Ureter (tissue), 1 donor: ENCODE results near the gene NTF4. TPM values are rescaled to one million over a fixed set of nuclear protein-coding genes. Genes with fewer than 3 reads are reported as not detected.
"Not testable (repeated sequence)": the region's sequence is repeated elsewhere in the genome, so short reads cannot be mapped to it uniquely, and the experiment has no call there.

Experiments
- DNase-seq: peaks from one replicate; pipeline ENCODE4 v3.0.0-alpha.2; 2020; ENCODE audit warnings: low spot score
- total RNA-seq: library from RNA; stranded (reverse); gene quantifications from one replicate; pipeline ENCODE4 v1.2.4, GENCODE V29; 2023
- donor health status: DM: yes; HTN: yes; CAD: no.

The NTF4 gene
- total RNA-seq, 1 donor from 2014 or later: 20.6 TPM

DNA sequence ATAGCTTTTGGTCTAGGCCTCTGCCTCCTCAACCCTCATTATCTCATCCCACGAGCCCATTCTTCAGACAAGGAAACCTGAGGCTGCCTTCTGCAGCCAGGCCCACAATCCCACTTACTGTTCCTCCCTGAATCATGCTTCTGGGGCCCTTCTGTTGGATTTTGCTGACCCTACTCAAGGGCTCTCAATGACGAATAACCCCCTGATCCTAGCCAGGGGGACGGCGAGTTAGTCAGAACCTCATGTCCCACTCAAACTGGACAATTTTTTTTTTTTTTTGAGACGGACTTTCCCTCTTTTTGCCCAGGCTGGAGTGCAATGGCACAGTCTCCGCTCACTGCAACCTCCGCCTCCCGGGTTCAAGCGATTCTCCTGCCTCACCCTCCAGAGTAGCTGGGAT lies 42.5 kb downstream of the NTF4 start:
- DNase-seq: no peak

DNA sequence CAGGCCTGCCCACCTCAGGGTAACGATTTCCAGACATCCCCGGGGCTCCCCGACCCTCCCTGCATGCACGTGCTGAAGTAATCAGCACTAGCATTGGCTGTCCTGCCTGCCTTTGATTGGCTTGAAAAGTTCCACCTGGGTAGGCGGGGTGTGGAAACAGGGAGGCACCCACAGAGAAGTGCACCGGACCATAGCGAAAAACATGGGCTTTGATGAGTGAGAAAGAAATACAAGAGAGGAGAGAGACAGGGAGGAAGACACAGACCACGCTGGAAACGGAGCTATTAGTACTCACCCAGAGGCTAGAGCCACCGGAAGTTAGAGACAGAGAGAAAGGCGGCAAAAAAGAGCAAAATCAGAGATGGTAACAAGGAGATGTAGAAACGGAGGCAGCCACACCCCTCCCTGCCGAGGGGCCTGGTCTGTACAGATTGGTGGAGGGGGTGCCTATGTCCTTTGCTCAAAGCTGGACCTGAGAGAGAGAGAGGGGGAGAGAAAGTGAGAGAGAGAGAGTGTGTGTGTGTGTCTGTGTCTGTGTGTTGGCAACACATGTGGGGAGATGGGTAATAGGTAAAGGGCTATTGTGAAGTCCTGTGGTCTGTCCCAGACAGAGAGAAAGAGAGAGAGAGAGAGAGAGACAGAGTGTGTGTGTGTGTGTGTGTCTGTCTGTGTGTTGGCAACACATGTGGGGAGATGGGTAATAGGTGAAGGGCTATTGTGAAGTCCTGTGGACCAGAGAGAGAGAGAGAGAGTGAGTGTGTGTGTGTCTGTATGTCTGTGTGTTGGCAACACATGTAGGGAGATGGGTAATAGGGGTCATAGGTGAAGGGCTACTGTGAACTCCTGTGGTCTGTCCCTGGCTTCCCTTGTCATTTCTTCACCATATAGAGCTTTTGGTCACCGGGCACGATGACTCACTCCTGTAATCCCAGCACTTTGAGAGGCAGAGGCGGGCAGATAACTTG lies 43.4 kb downstream of the NTF4 start:
- DNase-seq: no peak

DNA sequence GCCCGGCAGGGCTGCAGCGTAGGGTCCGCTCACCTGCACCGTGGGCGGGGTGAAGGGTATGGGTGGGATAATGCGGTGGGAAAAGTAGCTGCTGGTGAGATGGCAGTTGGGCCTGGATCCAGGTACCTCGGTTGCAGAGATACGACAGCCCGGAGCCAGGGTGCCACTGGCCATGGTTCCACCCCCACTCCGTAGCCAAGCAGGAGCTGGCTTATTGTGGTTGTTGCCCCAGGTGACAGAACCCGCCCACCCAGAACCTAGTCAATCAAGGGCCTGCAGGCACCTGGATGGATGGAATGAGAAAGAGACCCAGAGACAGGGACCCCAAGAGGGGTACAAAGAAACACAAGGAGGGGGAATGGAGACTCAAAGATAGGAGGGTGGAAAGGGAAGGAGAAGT lies 44.3 kb downstream of the NTF4 start:
- DNase-seq: no peak

DNA sequence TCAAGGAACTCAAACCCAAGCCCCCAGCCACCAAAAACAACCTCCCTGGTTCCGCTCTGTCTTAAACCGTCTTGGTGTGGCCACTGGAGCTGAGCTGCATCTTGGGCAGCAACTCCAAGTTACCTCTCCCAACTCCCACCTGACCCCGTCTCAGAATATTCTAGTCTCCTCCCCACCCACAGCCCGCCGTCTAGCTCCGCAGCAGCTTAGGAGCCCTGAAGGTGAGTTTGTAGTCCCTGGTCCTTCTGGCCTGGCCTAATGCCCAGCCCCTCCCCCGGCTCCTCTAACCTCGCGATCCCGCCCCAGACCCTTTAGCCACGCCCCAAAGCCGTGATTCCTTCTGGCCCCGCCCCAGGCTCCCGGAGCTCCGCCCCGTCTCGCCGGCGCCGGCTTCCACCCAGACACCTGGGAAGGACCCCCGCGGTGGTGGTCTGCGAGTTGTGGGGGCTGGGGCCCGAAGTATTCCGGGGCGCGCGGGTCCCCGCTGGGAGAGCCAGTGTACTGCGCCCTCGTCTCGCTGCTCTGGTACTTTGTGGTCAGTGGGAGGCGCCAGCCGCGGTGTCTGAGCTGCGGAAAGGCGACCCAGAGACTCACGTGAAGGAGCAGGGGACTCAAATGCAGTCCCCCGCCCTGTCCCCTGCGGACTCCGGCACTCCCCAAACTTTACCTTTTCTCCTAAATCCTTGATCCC lies 45.2 kb downstream of the NTF4 start:
- peak; percentile 60 for DNase-seq

DNA sequence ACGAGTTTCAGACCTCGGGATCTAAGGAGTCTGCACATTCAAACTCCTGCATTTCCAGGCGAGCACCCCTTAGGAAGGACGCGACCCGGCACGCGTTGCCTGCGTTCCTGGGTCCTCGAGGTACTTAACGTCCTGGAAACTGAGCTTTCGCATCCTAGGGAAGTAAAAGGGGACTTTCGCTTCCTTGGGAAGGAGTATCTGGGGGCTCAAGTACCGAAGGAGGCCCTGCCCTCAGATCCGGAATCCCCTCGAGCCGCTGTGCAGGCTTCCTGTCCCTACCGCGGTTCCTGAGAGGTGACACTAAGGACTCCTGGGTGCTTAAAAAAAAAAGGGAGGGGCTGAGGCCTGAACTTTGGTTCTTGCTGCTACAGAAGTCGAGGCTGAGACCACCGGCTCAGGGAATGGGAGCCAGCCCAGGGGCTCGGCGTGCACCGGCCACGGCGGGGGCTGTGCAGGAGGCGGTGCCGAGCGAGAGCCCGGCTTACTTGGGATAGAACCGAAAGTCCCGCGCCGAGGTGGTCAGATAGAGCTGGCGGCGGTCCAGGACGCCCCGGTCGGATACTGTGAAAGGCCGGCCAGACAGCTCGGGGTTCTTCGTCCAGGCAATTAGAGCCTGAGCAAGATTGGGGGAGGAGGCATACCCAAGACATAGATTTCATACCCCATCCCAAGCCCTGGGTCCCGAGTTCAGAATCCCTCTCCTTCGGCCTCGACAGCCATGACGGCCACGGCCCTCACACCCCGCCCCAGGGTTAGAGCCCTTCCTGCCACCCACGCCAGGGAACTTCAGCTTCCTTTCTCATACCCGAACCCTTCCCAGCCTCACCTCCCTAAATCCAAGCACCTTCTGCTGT lies 46.0 kb downstream of the NTF4 start:
- DNase-seq: not testable (repeated sequence)

DNA sequence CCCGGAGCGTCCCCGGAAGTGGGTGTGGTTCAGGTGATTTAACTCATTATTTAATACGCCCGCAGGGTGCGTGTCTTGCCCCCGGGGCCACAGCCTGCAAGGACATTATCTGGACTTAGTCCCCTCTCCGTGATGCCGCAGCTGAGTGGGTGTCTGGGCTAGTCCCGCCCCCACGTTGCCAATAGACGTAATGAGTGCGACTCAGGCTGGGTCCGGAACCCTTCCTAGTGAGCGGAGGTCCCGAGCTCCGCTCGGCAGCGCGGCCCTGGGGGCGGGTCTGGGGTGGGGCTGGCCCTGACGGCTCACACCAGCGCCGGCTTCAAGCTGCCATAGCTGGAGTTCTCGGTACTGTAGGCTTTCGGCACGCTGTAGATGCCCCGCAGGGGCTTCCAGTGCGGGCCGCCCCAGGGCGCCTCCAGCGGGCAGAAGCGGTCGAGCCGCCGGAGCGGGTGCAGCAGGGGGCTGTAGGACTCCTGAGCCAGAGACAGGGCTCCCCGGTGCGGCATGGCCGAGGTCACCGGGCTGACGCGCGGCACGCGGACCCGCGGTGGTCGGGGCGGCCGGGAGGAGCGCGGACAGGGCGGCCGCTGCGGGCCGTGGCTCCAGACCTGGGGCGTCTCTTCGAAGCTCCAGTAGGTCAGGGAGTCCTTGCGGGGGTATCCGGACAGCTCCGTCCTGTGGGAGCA lies 46.8 kb downstream of the NTF4 start:
- DNase-seq: no peak

DNA sequence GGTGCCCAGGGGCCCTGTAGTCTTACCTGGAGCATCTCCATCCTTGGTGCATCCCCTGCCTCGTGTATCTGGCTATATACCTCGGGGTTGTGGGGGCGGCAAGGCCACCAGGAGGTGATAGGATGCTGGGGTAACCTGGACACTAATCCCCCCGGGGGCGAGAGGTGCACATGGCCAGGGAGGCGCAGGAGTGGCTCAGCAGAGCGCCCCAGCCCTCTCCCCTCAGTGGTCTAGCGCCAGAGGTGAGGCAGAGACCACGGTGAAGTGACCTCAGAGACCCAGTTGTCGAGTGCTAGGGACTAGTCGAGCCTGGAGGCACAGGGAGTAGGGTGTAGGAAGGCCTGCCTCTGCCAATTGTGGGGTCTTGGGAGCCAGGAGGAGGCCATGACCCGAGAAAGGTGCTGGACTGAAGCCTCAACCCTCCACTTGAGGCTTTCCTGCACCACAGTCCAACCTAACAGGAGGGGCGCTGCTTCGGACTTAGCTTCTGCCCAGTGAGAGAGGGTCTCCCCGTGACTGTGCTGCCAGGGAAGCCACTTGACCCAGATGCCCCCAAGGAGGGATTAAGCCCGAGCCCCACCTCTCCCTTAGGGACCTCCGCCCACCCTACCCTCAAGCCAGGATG lies 47.5 kb downstream of the NTF4 start, which contains the start of gene LHB:
LHB (minus strand) TSS at position 51 of the 625 bp plus-strand sequence; CDS start at position 41, 10 bp downstream.
- no peak for DNase-seq

GRCh38 chr19:49016067-49016839 lies 48.4 kb downstream of the NTF4 start:
- DNase-seq: no peak

GRCh38 chr19:49014870-49015255 lies 49.8 kb downstream of the NTF4 start:
- no peak for DNase-seq

DNA sequence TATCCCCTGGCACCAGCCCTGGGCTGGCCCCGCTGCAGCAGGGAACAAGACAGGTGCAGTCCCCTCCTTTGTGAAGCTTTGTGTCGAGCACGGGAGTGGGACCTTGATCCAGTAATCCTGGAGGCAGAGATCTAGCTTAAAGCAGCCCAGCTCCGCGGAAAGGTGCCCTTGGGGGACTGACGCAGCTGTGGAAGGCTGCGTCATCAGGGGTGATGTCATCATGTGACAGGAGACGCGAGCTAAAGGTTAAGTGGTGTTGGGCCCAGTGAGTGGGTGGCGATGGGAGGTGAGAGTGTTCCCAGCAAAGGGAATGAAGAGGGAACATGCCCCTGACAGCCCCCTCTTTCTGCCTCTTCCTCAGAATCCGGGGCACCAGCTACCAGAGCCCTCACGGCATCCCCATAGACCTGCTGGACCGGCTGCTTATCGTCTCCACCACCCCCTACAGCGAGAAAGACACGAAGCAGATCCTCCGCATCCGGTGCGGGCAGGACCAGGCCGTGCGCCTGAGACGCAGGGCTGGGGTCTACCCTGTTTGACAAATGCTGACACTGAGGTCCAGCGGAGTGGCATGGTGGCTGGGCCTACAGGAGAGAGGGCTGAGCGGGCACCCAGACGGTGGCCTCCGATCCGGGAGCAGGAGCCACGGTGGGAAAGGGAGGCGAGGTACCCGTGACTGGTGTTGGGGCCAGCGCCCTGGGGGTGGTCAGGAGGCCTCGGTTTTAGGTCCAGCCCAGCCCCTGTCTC lies 50.3 kb downstream of the NTF4 start:
- DNase-seq: no peak

DNA sequence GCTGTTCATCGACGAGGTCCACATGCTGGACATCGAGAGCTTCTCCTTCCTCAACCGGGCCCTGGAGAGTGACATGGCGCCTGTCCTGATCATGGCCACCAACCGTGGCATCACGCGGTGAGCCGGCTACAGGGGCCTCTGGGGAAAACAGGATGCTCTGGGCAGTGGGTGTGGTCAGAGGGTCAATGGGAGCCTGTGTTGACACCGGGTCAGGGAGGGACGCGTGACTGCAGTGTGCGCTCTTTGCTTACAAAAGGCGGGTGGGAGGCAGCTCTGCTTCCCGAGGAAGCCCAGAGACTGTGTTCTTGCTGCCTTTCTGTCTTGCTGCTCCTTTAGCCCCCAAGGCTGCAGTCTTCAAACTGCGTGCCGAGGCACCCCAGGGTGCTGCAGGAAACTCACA lies 53.4 kb downstream of the NTF4 start:
- DNase-seq: no peak

Other genes with a start within 250 kb of the NTF4 start
- 24.4 TPM for gene HSD17B14, start 228.3 kb downstream of the NTF4 start, total RNA-seq
- 23.0 TPM for gene PLEKHA4, start 196.2 kb downstream of the NTF4 start, total RNA-seq
- gene PPP1R15A, start 192.4 kb downstream of the NTF4 start, total RNA-seq: 56.2 TPM
- gene TULP2, start 166.1 kb downstream of the NTF4 start, total RNA-seq: not detected
- gene NUCB1, start 164.5 kb downstream of the NTF4 start, total RNA-seq: 232 TPM
- gene DHDH, start 131.1 kb downstream of the NTF4 start, total RNA-seq: not detected
- gene BAX, start 109.9 kb downstream of the NTF4 start, total RNA-seq: 79.9 TPM
- 1,526 TPM for gene FTL, start 99.5 kb downstream of the NTF4 start, total RNA-seq
- gene GYS1, start 71.5 kb downstream of the NTF4 start, total RNA-seq: 73.8 TPM
- 66.7 TPM for gene RUVBL2, start 70.9 kb downstream of the NTF4 start, total RNA-seq
- not detected for gene LHB, start 47.7 kb downstream of the NTF4 start, total RNA-seq
- not detected for gene CGB3, start 40.5 kb downstream of the NTF4 start, total RNA-seq
- gene CGB2, start 32.9 kb downstream of the NTF4 start, total RNA-seq: not detected
- not detected for gene CGB1, start 27.9 kb downstream of the NTF4 start, total RNA-seq
- 1.1 TPM for gene CGB5, start 21.0 kb downstream of the NTF4 start, total RNA-seq
- not detected for gene CGB8, start 15.7 kb downstream of the NTF4 start, total RNA-seq
- 3.2 TPM for gene CGB7, start 7.1 kb downstream of the NTF4 start, total RNA-seq
- not detected for gene KCNA7, start 7.9 kb upstream of the NTF4 start, total RNA-seq
- gene SNRNP70, start 20.6 kb upstream of the NTF4 start, total RNA-seq: 256 TPM
- 10.4 TPM for gene LIN7B, start 49.6 kb upstream of the NTF4 start, total RNA-seq
- gene C19orf73, start 54.3 kb upstream of the NTF4 start, total RNA-seq: 2.4 TPM
- gene PPFIA3, start 54.7 kb upstream of the NTF4 start, total RNA-seq: 9.0 TPM
- gene HRC, start 90.6 kb upstream of the NTF4 start, total RNA-seq: 5.1 TPM
- gene TRPM4, start 93.0 kb upstream of the NTF4 start, total RNA-seq: 110 TPM